AML-193 (cell line): ENCODE results near the gene ENOSF1.
A peak's percentile ranks its signal among the peaks of the same experiment; 100 is the strongest.

ENCODE experiments used
- DNase-seq, 2 experiments: peaks; one replicate each; lab custom pipeline; 2025; lab: John Stamatoyannopoulos, UW

The ENOSF1 gene

DNA sequence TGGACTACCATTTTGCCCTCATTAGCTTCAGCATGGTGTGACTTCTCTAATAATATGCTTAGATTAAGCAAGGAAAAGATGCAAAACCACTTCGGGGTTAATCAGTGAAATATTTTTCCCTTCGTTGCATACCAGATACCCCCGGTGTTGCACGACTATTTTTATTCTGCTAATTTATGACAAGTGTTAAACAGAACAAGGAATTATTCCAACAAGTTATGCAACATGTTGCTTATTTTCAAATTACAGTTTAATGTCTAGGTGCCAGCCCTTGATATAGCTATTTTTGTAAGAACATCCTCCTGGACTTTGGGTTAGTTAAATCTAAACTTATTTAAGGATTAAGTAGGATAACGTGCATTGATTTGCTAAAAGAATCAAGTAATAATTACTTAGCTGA, 38.7 kb downstream of the ENOSF1 start:
- no peak for DNase-seq

DNA sequence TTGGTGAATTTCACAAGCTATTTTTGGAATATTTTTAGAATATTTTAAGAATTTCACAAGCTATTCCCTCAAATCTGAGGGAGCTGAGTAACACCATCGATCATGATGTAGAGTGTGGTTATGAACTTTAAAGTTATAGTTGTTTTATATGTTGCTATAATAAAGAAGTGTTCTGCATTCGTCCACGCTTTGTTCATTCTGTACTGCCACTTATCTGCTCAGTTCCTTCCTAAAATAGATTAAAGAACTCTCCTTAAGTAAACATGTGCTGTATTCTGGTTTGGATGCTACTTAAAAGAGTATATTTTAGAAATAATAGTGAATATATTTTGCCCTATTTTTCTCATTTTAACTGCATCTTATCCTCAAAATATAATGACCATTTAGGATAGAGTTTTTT, 39.1 kb downstream of the ENOSF1 start:
- DNase-seq: no peak

DNA sequence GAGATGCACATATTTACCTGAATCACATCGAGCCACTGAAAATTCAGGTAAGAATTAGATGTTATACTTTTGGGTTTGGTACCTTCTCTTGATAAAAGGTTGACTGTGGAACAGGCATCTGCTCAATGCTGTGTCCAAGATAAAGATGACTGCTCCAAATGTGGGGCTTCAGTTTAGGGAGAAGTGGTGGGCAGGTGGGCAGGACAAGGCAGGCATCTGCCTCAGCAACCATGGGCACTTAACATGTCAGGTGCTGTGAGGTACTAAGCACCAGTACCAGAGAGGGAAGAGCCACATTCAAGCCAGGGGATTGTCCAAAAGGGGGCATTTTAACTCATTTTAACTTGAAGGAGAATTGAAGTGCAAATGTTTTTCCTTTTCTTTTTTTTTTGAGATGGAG, 41.0 kb downstream of the ENOSF1 start:
- no peak for DNase-seq

DNA sequence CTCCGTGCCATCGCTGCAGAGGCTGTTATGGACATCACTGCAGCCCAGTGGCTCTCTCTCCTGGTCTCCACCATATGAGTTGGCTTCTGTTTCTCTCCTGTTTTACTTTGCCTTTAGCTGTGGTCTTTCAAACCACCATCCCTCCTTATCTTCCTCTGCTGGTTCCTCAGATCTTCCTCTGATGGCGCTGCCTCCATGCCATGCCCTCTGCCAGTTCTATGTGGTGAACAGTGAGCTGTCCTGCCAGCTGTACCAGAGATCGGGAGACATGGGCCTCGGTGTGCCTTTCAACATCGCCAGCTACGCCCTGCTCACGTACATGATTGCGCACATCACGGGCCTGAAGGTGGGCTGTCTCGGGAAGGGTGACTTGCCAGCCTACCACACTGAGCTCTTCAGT, 41.9 kb downstream of the ENOSF1 start:
- DNase-seq: no peak

DNA sequence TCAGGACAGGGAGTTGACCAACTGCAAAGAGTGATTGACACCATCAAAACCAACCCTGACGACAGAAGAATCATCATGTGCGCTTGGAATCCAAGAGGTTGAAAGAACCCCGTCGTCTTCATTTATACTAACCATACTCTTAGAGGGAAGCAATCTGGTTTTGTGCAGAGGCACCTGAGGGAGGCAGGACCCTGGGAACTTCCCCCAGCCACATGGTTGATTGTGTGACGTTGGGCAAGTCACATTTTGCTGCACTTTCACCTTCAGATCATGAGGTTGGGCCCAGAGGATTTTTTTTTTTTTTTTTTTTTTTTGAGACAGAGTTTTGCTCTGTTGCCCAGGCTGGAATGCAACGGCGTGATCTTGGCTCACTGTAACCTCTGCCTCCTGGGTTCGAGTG, 43.4 kb downstream of the ENOSF1 start:
- DNase-seq: no peak

DNA sequence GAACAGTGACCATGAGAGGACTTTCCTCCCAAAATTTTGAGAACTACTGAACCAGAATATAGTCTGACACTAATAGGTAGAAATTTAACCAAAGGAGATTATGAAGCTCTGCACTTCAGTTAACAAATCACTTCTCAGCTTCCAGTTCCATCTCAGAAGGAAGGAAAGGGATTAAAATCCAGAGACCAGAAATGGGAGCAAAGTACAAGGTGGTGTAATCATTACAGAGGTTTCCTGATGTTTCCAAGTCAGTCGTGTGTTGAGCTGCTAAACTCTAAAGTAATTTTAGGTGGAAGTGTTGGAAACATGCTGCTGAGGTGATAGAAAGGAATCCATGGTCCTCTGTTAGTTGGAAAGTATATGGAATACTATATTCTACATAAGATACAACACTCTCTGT, 44.2 kb downstream of the ENOSF1 start:
- DNase-seq: no peak

DNA sequence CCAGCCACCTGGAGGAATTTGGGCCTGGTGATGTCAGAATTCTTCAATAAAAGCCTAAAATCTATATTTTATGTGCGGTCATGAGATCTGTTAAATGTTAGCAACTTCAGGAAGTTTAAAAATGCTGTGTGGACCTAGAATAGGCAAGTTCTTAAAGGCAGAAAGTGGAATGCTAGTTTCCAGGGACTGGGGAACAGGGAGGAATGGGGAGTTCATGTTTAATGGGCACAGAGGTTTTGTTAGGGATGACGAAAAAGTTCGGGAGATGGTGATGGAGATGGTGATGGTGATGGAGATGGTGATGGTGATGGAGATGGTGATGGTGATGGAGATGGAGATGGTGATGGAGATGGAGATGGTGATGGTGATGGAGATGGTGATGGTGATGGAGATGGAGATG, 45.8 kb downstream of the ENOSF1 start:
- no peak for DNase-seq

DNA sequence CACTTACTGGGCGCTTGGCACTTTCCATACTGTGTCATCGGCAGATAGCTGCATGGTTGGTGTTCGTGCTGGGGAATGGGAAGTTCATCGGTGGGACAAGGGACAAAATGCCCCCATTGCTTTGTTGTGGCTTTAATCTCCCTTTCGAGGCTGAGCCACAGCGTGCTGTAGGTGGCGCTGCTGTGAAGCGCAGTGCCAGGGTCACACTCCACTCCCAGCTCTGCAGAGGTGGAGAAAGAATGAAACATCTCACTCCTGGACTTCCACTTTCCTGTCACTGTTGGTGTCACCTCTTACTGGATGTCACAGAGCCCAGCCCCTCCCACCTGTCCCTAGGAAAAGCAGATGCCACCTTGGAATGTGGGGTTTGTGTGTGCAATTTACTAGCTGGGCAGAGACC, 46.3 kb downstream of the ENOSF1 start:
- peak in 1 of 2 experiments; percentile 8 for DNase-seq

DNA sequence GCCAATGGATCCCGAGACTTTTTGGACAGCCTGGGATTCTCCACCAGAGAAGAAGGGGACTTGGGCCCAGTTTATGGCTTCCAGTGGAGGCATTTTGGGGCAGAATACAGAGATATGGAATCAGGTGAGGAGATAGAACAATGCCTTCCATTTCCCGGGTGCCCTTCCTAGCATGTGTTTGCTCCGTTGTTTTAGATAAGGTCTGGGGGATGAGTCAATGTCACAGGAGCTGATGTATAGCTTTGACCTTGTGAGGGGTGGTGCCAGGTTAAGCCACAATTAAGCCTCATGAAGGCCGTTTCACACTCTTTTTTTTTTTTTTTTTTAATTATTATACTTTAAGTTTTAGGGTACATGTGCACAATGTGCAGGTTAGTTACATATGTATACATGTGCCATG, 50.2 kb downstream of the ENOSF1 start:
- no peak for DNase-seq

DNA sequence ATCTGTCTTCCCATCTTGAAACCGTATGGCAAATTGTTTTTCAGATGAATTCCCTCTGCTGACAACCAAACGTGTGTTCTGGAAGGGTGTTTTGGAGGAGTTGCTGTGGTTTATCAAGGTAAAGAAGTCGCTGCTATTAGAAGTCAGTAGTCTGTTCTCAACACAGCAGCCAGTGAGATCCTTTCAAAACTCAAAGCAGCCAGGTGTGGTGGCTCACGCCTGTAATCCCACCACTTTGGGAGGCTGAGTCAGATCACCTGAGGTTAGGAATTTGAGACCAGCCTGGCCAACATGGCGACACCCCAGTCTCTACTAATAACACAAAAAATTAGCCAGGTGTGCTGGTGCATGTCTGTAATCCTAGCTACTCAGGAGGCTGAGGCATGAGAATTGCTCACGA, 52.8 kb downstream of the ENOSF1 start:
- no peak for DNase-seq

DNA sequence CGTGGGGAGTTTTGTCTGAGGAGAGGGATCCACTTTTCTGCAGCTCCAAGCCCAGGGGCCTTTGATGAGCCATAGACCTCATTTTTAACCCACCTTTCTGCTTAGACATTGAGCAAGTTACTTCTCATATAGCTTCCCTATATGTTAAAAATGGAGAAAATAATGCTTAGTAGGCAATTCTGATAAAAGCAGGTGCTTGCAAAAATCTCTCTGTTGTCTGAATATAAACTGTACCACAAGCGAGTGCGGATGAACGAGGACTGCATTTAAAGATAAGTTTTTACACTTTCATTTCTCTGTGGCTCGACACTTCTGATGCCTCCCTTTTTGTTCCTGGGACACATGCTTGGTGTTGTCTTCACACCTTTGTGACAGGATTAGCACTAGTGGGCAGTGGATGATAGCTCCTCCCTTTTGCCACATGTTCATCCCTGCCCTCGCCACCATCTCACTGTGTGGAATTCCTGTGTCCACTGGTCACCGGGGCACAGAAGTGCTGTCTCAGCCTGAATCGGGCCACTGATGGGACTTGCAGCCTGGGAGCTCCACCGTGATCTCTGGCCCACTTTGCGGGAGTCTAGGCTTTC, 53.4 kb downstream of the ENOSF1 start:
- no peak for DNase-seq

DNA sequence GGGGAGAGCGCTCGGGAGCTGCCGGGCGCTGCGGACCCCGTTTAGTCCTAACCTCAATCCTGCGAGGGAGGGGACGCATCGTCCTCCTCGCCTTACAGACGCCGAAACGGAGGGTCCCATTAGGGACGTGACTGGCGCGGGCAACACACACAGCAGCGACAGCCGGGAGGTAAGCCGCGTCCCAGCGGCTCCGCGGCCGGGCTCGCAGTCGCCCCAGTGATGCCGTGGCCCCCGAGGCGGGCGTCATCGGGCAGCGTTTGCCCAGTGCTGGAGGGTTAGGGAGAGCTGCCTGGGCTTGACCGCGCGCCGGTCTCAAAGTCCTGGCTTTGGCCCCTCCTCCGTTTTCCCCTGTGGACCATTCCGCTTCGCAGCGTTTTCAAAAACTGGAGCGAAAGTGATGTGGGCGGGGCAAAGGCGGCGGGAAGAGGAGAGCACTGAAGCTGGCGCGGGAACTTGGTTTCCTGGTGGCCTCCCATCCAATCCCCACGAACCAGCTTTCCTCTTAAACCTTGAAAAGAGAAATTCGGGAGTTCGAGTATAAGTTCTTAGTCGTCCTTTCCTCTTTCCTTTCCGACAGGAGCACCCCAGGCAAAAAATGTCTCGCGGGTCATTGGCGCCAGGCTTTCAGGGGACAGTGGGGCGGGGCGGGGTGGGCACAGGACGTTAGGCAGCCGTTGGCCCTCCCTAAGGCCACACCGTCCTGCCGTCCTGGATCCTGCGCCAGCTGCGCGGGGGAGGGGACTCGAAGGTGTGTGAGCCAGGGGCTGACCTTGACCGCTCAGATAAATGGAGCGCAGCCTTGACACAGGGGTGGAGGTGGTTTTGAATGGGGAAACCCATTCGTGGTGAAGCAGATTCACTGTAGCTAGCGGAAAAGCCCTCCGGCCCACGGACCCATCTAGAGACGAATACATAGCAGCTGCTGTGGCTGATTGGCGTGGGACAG, 54.2 kb downstream of the ENOSF1 start:
- DNase-seq: peak; percentile 82 to 86

DNA sequence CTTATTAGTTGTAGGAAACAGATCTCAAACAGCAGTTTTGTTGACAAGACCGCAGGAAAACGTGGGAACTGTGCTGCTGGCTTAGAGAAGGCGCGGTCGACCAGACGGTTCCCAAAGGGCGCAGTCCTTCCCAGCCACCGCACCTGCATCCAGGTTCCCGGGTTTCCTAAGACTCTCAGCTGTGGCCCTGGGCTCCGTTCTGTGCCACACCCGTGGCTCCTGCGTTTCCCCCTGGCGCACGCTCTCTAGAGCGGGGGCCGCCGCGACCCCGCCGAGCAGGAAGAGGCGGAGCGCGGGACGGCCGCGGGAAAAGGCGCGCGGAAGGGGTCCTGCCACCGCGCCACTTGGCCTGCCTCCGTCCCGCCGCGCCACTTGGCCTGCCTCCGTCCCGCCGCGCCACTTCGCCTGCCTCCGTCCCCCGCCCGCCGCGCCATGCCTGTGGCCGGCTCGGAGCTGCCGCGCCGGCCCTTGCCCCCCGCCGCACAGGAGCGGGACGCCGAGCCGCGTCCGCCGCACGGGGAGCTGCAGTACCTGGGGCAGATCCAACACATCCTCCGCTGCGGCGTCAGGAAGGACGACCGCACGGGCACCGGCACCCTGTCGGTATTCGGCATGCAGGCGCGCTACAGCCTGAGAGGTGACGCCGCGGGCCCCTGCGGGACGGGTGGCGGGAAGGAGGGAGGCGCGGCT, 55.0 kb downstream of the ENOSF1 start, which contains the start of gene TYMS:
Gene TYMS (plus strand): TSS at position 343 of the 690 bp plus-strand sequence. CDS start 90 bp downstream, at position 433.
- DNase-seq: peak; percentile 42 to 43

DNA sequence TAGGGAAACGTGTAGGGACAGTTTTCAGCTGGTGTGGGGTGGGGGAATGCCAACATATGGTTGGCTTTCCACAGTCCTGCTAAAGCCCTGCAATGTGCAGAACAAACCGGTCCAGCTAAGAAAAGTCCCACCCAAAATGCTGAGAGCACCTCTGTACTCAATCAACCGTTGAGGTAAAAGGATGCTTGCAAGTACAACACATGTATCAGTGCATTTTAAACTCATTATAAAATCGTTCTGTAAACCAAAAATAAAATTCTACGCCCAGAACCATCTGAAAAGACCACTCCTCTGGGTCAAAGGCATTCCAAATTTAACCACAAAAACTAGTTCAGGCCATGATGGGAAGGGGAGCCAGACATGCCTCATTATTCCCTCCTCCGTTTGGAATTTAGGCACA, 57.0 kb downstream of the ENOSF1 start:
- DNase-seq: no peak

DNA sequence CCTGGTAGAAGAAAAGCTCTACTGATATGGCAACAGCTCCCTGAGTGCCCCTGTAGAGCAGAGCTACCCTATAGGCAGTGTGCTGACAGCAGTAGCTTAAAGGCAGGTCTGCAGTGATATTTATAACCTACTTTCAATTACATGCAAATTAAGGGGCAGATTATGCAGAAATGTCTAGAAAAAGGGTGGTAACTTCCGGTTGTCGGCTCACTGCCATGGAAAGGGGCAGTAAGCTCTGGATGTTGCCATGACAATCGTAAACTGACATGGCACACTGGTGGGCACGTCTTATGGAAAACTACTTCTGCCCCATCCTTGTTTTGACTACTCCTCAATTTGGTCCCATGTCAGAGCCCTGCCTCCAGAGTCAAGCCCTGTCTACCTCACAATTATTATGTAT, 57.8 kb downstream of the ENOSF1 start:
- no peak for DNase-seq

DNA sequence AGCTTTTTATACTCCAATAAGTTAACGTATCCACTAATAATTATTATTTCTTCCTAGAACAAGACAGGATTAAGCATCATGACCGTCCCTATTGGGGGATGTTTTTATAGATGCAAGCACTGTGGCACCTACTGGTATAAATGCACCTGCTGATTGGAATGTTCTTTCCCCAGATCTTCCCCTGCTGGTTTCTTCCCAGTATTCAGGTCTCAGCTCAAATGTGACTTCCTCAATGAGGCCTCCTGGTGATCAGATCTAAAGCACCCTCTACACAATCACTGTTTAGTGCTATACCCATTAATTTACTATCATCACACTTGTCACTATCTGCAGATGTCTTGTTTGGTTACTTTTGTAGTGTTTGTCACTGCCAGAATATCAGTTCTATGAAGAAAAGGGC, 58.9 kb downstream of the ENOSF1 start:
- no peak for DNase-seq

DNA sequence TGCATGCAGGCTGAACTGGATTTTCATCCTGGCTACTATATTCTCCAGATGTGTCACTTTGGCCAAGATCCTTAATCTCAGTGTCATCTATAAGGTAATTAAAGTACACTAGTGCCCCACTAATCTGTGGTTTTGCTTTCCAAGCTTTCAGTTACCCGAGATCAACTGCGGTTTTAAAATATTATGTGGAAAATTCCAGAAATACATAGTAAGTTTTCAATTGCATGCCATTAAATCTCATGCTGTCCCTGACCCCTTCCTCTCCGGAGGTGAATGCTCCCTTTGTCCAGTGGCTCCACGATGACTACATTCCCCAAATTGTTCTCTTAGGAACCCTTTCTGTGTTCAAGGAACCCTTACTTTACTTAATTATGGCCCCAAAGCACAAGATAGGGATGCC, 60.3 kb downstream of the ENOSF1 start:
- no peak for DNase-seq

DNA sequence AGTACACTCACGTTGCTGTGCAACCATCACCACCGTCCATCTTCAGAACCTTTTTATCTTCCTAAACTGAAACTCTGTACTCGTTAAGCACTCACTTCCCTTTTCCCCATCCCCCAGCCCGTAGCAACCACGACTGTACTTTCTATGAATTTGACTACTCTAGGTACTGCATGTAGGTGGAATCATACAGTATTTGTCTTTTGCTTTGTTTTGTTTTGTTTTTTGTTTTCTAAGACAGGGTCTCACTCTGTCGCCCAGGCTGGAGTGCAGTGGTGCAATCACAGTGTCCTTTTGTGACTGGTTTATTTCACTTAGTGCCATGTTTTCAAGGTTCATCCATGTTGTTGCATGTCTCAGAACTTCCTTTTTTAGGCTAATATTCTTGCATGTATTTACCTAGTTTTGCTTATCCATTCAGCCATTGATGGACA, 62.0 kb downstream of the ENOSF1 start:
- peak; percentile 56 to 73 for DNase-seq

DNA sequence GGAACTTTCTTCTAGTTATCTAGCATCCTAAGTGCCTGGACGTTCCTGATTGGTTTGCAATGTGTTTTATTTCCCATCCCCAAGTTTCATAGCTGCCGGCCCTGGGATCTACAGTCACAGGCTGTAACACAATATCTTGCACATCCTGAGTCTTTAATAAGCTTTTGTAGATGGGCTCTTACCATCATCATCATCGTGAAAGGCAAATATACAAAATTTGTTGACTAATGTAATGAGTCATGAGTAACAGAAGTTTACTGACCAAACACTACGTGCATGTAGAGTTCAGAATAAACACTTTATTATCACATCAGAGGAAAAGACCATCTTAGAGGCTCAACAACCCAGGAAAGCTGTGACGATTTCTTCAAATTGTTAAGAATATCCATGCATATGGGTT, 63.1 kb downstream of the ENOSF1 start:
- no peak for DNase-seq

DNA sequence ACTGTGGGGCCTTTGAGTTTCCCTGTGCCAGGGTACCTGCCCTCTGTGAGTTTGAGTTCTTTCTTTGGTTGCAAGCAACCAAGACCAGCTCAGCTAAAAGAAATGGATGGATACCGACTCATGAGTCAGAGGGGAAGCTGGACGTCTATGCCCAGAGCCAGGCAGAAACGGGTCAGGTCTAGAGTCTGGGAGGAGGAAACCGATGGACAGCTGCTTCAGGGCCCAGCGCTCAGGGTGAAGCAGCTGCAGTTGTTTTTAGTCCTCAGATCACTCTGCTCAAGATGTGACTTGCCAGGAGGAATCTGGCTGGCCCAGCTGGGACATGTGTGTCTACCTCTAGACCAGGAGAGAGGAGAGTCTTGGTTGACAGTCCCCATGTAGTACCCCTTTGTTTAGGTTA, 65.1 kb downstream of the ENOSF1 start:
- DNase-seq: no peak

DNA sequence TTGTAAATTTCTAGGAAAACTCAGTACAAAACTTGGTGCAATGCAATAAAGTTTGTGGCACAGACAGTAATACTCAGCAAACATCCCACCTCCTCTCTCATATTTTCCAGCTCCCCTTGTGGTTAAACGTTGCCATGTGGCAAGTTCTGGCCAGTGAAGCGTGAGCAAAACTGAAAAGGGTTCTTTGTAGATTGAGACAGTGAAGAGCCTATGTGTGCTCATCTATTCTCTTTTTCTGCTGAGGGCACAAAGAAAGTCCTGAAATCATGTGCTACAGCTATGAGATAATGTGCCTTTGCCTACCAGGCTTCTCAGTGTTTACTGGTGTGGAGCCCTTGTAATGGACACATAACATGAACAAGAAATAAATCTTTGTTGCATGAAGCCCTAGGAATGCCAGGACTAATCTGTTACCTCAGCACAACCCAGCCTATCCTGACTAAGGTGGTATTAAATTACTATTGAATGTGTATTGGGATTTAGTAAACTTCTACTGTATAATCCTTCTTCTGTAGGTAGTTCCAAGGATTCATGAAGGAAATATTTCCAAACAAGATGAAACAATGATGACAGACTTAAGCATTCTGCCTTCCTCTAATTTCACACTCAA, 67.9 kb downstream of the ENOSF1 start:
- DNase-seq: no peak

DNA sequence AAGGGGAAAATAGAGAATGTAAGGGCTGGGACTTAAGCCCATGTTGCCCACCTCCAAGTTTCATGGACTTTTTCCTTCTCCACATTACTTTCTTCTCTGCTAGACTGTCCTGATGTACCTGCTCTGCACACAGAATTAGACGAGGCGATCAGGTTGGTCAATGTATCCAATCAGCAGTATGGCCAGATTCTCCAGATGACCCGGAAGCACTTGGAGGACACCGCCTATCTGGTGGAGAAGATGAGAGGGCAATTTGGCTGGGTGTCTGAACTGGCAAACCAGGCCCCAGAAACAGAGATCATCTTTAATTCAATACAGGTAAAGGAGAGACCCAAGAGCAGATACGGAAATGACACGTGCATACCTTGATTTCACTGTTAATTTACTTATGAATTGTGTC, 71.2 kb downstream of the ENOSF1 start:
- no peak for DNase-seq
